Left ventricle myocardium inferior (tissue), 1 donor: ENCODE results near the gene MMAA. TPM values are rescaled to one million over a fixed set of nuclear protein-coding genes. Genes with fewer than 3 reads are reported as not detected.

ENCODE experiments used
- DNase-seq: peaks from one replicate; pipeline ENCODE4 v3.0.0-alpha.2; 2020
- H3K27ac ChIP-seq: fragments of 200-600 bp; replicated peaks from 2 replicates; pipeline ENCODE4 v1.8.0; 2021
- H3K27me3 ChIP-seq: fragments of 200-600 bp; 2 replicates; pipeline ENCODE4 v1.8.0; 2021; ENCODE audit warnings: low read depth
- H3K36me3 ChIP-seq: fragments of 200-600 bp; 2 replicates; pipeline ENCODE4 v1.8.0; 2021
- H3K4me1 ChIP-seq: fragments of 200-600 bp; 2 replicates; pipeline ENCODE4 v1.8.0; 2021
- H3K4me3 ChIP-seq: fragments of 200-600 bp; 2 replicates; pipeline ENCODE4 v1.8.0; 2021; ENCODE audit warnings: mild to moderate bottlenecking, moderate library complexity
- H3K9me3 ChIP-seq: fragments of 200-600 bp; replicated peaks from 2 replicates; pipeline ENCODE4 v1.8.0; 2021
- CTCF ChIP-seq: fragments of 200-600 bp; IDR thresholded peaks from 2 replicates; pipeline ENCODE4 v1.8.0; 2021; ENCODE audit warnings: antibody characterized with exemption, mild to moderate bottlenecking, borderline replicate concordance
- intact Hi-C: fragments of 100-400 bp; cut with micrococcal nuclease; formaldehyde crosslinking; loops from one replicate; pipeline ENCODE4 v1.11.0; 2022
- total RNA-seq: library from RNA; stranded (reverse); fragmentation: NEBNext Ultra II Directional; extraction: Animal tissue kit (Norgen Biotek cat#: 25700); gene quantifications from one replicate; pipeline ENCODE4 v1.2.1, GENCODE V29; 2021
- donor health status: DM: no; HTN: yes; CAD: no; lungs with severe emphysema.

MMAA gene
- total RNA-seq, 1 donor from 2014 or later = 7.2 TPM

GRCh38 chr4:145643295-145643694 is 24.1 kb downstream of the MMAA start:
- TF ChIP-seq CTCF = no peak
- H3K9me3 ChIP-seq = no peaks in the 10 kb centered on the region
- H3K27ac ChIP-seq = no peak overlapping the region
- no peak overlapping the region for H3K4me3 ChIP-seq
- DNase-seq = no peak
- no peaks in the 10 kb centered on the region for H3K27me3 ChIP-seq
- peaks cover 11% of the 10 kb centered on the region for H3K4me1 ChIP-seq
- intact Hi-C loops = no loop called here
- peaks cover 29% of the 10 kb centered on the region for H3K36me3 ChIP-seq

- Histone ChIP-seq H3K27me3 (no peaks in the 10 kb centered on the region), H3K4me1 (peaks cover 10% of the 10 kb centered on the region), H3K9me3 (no peaks in the 10 kb centered on the region), H3K36me3 (peaks cover 30% of the 10 kb centered on the region), H3K27ac (no peak overlapping the region), H3K4me3 (no peak overlapping the region)
- TF ChIP-seq CTCF = no peak
- intact Hi-C loops = no loop called here
- no peak for DNase-seq
Measured at GRCh38 chr4:145644699-145645098, 25.5 kb downstream of the MMAA start.

GRCh38 chr4:145656156-145656555 is 37.0 kb downstream of the MMAA start:
- DNase-seq = no peak
- H3K36me3 ChIP-seq = peaks cover 55% of the 10 kb centered on the region
- H3K4me3 ChIP-seq = no peak overlapping the region
- no peaks in the 10 kb centered on the region for H3K27me3 ChIP-seq
- H3K27ac ChIP-seq = no peak overlapping the region
- intact Hi-C loops = no loop called here
- no peaks in the 10 kb centered on the region for H3K4me1 ChIP-seq
- no peak for TF ChIP-seq CTCF
- H3K9me3 ChIP-seq = peaks cover 3% of the 10 kb centered on the region

GRCh38 chr4:145660064-145660463 is 40.9 kb downstream of the MMAA start:
- no peaks in the 10 kb centered on the region for H3K27me3 ChIP-seq
- no peak overlapping the region for H3K4me3 ChIP-seq
- intact Hi-C loops = no loop called here
- TF ChIP-seq CTCF = no peak
- no peak for DNase-seq
- peaks cover 3% of the 10 kb centered on the region for H3K9me3 ChIP-seq
- no peak overlapping the region for H3K27ac ChIP-seq
- H3K36me3 ChIP-seq = peaks cover 25% of the 10 kb centered on the region
- no peaks in the 10 kb centered on the region for H3K4me1 ChIP-seq

- no peaks in the 10 kb centered on the region for H3K27me3 ChIP-seq
- H3K4me3 ChIP-seq = no peak overlapping the region
- H3K27ac ChIP-seq = peak overlapping the region; percentile 20
- no peak for DNase-seq
- H3K36me3 ChIP-seq = no peaks in the 10 kb centered on the region
- TF ChIP-seq CTCF = no peak
- intact Hi-C loops = no loop called here
- no peaks in the 10 kb centered on the region for H3K4me1 ChIP-seq
- H3K9me3 ChIP-seq = no peaks in the 10 kb centered on the region
Measured at GRCh38 chr4:145663194-145663593, 44.0 kb downstream of the MMAA start.

GRCh38 chr4:145665773-145666172 is 46.6 kb downstream of the MMAA start:
- Histone ChIP-seq H3K4me3 (no peak overlapping the region), H3K4me1 (no peaks in the 10 kb centered on the region), H3K27me3 (no peaks in the 10 kb centered on the region), H3K36me3 (no peaks in the 10 kb centered on the region), H3K27ac (no peak overlapping the region), H3K9me3 (no peaks in the 10 kb centered on the region)
- intact Hi-C loops = no loop called here
- no peak for DNase-seq
- TF ChIP-seq CTCF = no peak
